Brain microvascular endothelial cell (primary cell): ENCODE measurements around the gene ANXA2R.

Source experiments
- DNase-seq: peaks from one replicate; pipeline ENCODE4 v3.0.0-alpha.2; 2020
- H3K27ac ChIP-seq: fragments of 250-450 bp; sonication (Bioruptor Pico); 2 replicates; pipeline ENCODE4 v1.5.1; 2020; ENCODE audit warnings: mild to moderate bottlenecking, moderate library complexity
- H3K27me3 ChIP-seq: fragments of 250-450 bp; sonication (Bioruptor Pico); replicated peaks from 2 replicates; pipeline ENCODE4 v1.5.1; 2020; ENCODE audit warnings: mild to moderate bottlenecking
- H3K36me3 ChIP-seq: fragments of 250-450 bp; sonication (Bioruptor Pico); replicated peaks from 2 replicates; pipeline ENCODE4 v1.5.1; 2020; ENCODE audit warnings: mild to moderate bottlenecking
- H3K4me3 ChIP-seq: 2 replicates; pipeline ENCODE4 v1.5.1; 2011; ENCODE audit warnings: low read depth, mild to moderate bottlenecking, control low read depth, low read length, moderate library complexity
- in situ Hi-C: cut with HindIII; loops from 2 replicates; pipeline ENCODE4 v1.10.0; 2017; ENCODE audit warnings: low sequenced_read_pairs, low pct_ligation_motif_present
- TF ChIP-seq, protein P1 (sequence below): IDR thresholded peaks from 2 replicates; pipeline ENCODE4 v1.5.1; 2011; ENCODE audit warnings: low read depth, mild to moderate bottlenecking, moderate library complexity, low read length, control low read depth, inconsistent platforms; ENCODE audit errors: missing control alignments

Gene ANXA2R

DNA sequence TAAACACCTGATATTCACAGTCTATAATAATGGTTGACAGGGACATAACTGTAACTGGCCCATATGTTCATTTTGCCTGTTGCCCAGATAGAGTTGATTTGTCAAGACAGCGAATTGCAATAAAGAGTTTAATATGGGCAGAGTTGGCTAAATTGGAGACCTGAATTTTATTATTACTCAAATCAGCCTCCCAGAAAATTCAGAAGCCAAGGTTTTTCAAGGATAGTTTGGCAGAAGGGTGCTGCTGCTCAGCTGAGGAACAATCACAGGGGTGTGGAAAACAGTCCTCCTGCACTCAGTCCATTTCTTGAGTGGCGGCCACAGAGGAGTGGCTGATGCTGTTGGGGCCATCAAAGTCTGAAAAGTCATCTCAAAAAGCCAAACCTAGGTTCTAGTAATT lies 19.0 kb downstream of the ANXA2R start:
- Histone ChIP-seq H3K36me3 (no peaks in the 10 kb centered on the region), H3K27me3 (no peaks in the 10 kb centered on the region), H3K27ac (no peak overlapping the region), H3K4me3 (no peak overlapping the region)
- TF ChIP-seq, protein P1, sequence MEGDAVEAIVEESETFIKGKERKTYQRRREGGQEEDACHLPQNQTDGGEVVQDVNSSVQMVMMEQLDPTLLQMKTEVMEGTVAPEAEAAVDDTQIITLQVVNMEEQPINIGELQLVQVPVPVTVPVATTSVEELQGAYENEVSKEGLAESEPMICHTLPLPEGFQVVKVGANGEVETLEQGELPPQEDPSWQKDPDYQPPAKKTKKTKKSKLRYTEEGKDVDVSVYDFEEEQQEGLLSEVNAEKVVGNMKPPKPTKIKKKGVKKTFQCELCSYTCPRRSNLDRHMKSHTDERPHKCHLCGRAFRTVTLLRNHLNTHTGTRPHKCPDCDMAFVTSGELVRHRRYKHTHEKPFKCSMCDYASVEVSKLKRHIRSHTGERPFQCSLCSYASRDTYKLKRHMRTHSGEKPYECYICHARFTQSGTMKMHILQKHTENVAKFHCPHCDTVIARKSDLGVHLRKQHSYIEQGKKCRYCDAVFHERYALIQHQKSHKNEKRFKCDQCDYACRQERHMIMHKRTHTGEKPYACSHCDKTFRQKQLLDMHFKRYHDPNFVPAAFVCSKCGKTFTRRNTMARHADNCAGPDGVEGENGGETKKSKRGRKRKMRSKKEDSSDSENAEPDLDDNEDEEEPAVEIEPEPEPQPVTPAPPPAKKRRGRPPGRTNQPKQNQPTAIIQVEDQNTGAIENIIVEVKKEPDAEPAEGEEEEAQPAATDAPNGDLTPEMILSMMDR = no peak
- in situ Hi-C loops = no loop called here
- DNase-seq = no peak

DNA sequence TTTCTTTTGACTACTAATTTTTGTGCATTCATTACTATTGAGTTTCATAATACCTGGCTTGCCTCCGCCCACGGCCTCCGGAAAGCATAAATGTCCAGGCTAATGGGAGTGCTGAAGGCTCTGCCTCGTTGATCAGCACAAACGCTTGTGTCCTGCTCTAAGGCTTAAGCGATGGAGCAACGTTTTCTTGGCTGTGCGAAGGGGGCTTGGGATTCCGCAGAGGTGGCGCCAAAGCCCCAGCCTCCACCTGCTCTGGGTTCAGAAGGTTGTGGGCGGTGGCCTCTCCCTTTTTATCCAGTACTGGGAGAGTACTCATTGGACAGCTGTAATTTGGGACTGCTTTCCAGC lies 19.7 kb downstream of the ANXA2R start:
- Histone ChIP-seq H3K4me3 (peak overlapping the region; percentile 66), H3K27me3 (no peaks in the 10 kb centered on the region), H3K27ac (peak overlapping the region; percentile 96), H3K36me3 (no peaks in the 10 kb centered on the region)
- in situ Hi-C loops = no loop called here
- TF ChIP-seq, protein P1 = no peak
- no peak for DNase-seq

DNA sequence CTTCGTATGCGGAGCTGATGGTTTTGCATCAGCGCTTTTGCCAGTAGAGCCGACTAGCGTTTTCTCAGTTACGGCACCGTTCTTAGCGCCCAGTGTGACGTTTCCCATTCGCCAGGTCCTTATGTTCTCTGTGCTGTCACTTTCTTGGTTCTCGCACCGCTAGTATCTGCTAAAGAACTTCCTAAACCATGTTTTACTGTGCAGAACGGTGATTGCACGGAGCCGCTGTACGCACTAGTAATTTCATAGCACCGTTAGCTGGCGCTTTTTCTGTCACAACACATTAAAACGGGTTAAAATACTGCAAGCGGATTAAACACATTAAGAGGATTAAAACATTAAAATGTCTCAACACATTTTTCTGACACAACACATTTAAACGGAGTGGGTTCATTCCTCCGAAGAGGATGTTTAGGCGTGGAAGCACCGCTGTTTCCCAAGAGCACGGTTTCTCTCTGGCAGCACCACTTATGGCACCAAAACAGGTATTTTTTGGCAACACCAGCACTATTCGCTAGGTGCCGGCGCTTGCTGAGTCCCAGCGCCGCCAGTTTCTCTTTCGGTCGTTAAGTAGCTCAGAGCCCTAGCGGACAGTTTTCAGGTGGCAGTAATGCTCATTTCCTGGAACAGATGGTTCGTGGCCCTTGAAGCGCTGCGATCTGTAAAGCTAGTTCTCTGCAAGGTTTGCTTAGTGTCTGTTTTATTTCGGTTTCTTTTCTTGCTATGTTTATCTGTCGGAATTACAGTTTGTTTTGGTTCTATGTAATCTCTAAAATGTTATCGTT lies 20.3 kb downstream of the ANXA2R start:
- TF ChIP-seq, protein P1 = peak; percentile 72
- Histone ChIP-seq H3K4me3 (peak overlapping the region; percentile 66), H3K27me3 (no peaks in the 10 kb centered on the region), H3K27ac (peak overlapping the region; percentile 96), H3K36me3 (no peaks in the 10 kb centered on the region)
- in situ Hi-C loops = no loop called here
- peak; percentile 85 for DNase-seq

DNA sequence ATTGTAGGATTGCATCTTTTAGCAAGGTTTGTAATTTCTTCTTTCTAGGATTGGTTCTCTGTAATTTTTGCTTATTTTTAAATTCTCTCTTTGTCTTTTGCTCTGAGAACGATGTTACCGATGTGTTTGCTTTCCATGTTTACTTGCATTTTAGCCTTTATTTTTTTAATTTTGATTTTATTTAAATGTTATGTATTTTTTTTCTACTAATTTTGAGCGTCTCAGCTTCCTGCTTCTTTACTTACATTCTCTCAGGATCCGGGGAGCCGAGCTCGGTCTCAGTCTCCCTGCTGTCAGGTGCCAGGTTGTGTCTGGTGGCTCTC lies 20.9 kb downstream of the ANXA2R start:
- Histone ChIP-seq H3K36me3 (no peaks in the 10 kb centered on the region), H3K27me3 (no peaks in the 10 kb centered on the region), H3K27ac (peak overlapping the region; percentile 96), H3K4me3 (peak overlapping the region; percentile 66)
- no peak for DNase-seq
- in situ Hi-C loops = no loop called here
- TF ChIP-seq, protein P1 = no peak

DNA sequence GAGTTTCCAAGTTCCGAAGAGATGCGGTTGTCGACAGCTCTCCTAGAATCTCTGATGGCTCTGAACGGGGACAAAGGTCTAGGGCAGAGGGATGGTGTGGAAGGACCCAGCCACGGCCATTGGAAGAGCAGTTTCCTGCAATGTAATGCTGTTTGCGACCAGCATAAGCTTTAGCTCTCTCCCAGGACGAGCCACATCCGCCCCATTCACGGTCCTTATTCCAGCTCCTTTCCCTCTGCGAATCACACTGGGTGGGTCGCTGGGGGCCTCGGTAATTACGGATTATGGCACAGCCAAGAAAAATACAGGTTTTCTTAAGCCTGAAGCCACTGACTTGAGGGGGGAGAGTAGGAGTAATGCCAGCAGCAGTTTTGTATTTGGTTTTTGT lies 22.7 kb downstream of the ANXA2R start:
- Histone ChIP-seq H3K4me3 (peak overlapping the region; percentile 73), H3K27me3 (no peaks in the 10 kb centered on the region), H3K27ac (peak overlapping the region; percentile 96), H3K36me3 (no peaks in the 10 kb centered on the region)
- no peak for DNase-seq
- in situ Hi-C loops = no loop called here
- TF ChIP-seq, protein P1 = no peak

DNA sequence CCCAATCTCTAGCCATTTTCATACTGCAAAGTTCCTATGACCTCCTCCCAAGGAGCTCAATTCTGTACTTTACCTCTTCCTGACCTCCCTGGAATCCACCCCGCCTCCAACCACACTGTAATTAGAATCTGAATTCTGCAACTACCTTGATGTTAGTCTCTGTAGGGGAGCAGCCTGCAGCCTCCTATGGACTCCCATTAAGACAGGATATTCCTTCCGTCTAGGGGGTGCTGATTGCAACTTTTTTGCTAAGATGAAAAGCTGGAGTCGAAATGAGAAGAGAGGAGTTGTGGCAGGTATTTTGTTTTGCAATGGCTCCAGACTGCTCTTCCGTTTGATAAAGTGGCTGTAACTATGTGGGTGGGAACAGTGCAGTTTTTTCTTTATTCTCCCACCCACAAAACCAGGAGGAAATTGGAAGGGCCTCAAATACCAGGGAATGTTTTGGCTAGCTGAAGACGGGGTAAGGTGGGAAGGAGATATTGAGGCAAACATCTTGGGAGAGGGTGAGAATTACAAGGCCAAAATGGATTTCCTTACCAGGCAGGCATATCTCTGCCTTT lies 23.8 kb downstream of the ANXA2R start:
- peak overlapping the region; percentile 3 for H3K4me3 ChIP-seq
- no peak overlapping the region for H3K27ac ChIP-seq
- TF ChIP-seq, protein P1 = no peak
- H3K27me3 ChIP-seq = no peaks in the 10 kb centered on the region
- H3K36me3 ChIP-seq = no peaks in the 10 kb centered on the region
- in situ Hi-C loops = no loop called here
- no peak for DNase-seq
